SK-N-SH (cell line): ENCODE data around the gene GSG1L. TPM values are rescaled to one million over a fixed set of nuclear protein-coding genes. Genes with fewer than 3 reads are reported as not detected.

Source experiments
- CTCF ChIA-PET: fragments of 300-600, 350-600 bp; formaldehyde crosslinking; extraction: SDS; loops from one replicate; lab custom pipeline; 2021; lab: Yijun Ruan, JAX
- POLR2A ChIA-PET: fragments of 350-600 bp; sonication (Branson Sonifier 250); formaldehyde crosslinking; extraction: SDS; loops from one replicate; lab custom pipeline; 2020; ENCODE audit warnings: antibody characterized with exemption, inconsistent platforms; lab: Yijun Ruan, JAX
- DNase-seq: peaks from one replicate; pipeline ENCODE4 v3.0.0; 2012
- H2AFZ ChIP-seq: fragments of 200-600 bp; sonication (generic); 2 replicates; pipeline ENCODE4 v1.8.1; 2016; ENCODE audit warnings: antibody characterized with exemption, mild to moderate bottlenecking, low read depth
- H3F3A ChIP-seq: fragments of 200-600 bp; sonication (generic); replicated peaks from 2 replicates; pipeline ENCODE3; 2016; ENCODE audit warnings: antibody characterized with exemption, mild to moderate bottlenecking; ENCODE audit not compliant: insufficient read depth
- H3K27ac ChIP-seq, 2 experiments: fragments of 200-500 bp in 1 of 2; fragments of 200-600 bp in 1 of 2; sonication (Bioruptor generic) in 1 of 2; sonication (generic), shearing (Covaris generic) in 1 of 2; 2 replicates each; pipeline versions ENCODE4 v1.5.1 to v1.6.1; 2014 to 2016; ENCODE audit warnings: low read depth in 2 of 2, inconsistent platforms in 1 of 2, low read length in 1 of 2, mild to moderate bottlenecking in 1 of 2, mixed read lengths in 1 of 2
- H3K27me3 ChIP-seq: fragments of 200-600 bp; sonication (generic), shearing (Covaris generic); 2 replicates; pipeline ENCODE4 v1.6.1; 2016; ENCODE audit warnings: mixed run types; ENCODE audit not compliant: insufficient read depth
- H3K36me3 ChIP-seq, 2 experiments: fragments of 200-500 bp in 1 of 2; fragments of 200-600 bp in 1 of 2; sonication (Bioruptor generic) in 1 of 2; sonication (generic) in 1 of 2; replicated peaks in 1 of 2; 2 replicates each; pipeline versions ENCODE3 to v1.5.1; 2014 to 2016; ENCODE audit warnings: low read length in 1 of 2, mild to moderate bottlenecking in 1 of 2; ENCODE audit not compliant: insufficient read depth in 2 of 2, control insufficient read depth in 1 of 2
- H3K4me1 ChIP-seq, 2 experiments: fragments of 200-500 bp in 1 of 2; fragments of 200-600 bp in 1 of 2; sonication (Bioruptor generic) in 1 of 2; sonication (generic), shearing (Covaris generic) in 1 of 2; 2 replicates each; pipeline versions ENCODE4 v1.5.1 to v1.6.1; 2014 to 2016; ENCODE audit warnings: low read depth in 1 of 2, low read length in 1 of 2, mixed run types in 1 of 2; ENCODE audit not compliant: insufficient read depth in 2 of 2, control insufficient read depth in 1 of 2
- H3K4me2 ChIP-seq: fragments of 200-600 bp; sonication (generic), shearing (Covaris generic); 2 replicates; pipeline ENCODE4 v1.6.1; 2017; ENCODE audit warnings: mixed run types
- H3K4me3 ChIP-seq, 2 experiments: fragments of 200-500 bp in 1 of 2; fragments of 200-600 bp in 1 of 2; sonication (Bioruptor generic) in 1 of 2; sonication (generic), shearing (Covaris generic) in 1 of 2; 2 replicates each; pipeline versions ENCODE4 v1.5.1 to v1.8.1; 2014 to 2016; ENCODE audit warnings: low read depth in 2 of 2, inconsistent platforms in 1 of 2, low read length in 1 of 2, mild to moderate bottlenecking in 1 of 2, mixed read lengths in 1 of 2, moderate library complexity in 1 of 2
- H3K79me2 ChIP-seq: fragments of 200-600 bp; sonication (generic); 2 replicates; pipeline ENCODE4 v1.8.1; 2017; ENCODE audit warnings: mild to moderate bottlenecking; ENCODE audit not compliant: insufficient read depth
- H3K9ac ChIP-seq: fragments of 200-600 bp; sonication (generic); 2 replicates; pipeline ENCODE4 v1.6.1; 2017; ENCODE audit warnings: mixed run types
- H3K9me2 ChIP-seq: fragments of 200-600 bp; sonication (generic); 2 replicates; pipeline ENCODE4 v1.6.1; 2017; ENCODE audit warnings: mixed run types
- H3K9me3 ChIP-seq: fragments of 200-600 bp; sonication (generic); 2 replicates; pipeline ENCODE4 v1.6.1; 2017; ENCODE audit warnings: mixed run types, mild to moderate bottlenecking, moderate library complexity
- H4K20me1 ChIP-seq: fragments of 200-600 bp; sonication (generic); 2 replicates; pipeline ENCODE4 v1.6.1; 2017; ENCODE audit warnings: mild to moderate bottlenecking, mixed run types; ENCODE audit not compliant: insufficient read depth
- CHD2 ChIP-seq: fragments of 150-350 bp; IDR thresholded peaks from 2 replicates; pipeline ENCODE4 v1.6.1; 2018; ENCODE audit warnings: low read length; ENCODE audit not compliant: partially characterized antibody
- EP300 ChIP-seq, 2 experiments: IDR thresholded peaks; 2 replicates each; pipeline versions ENCODE4 v1.4.0 to v1.6.1; 2012; ENCODE audit warnings: borderline replicate concordance in 1 of 2, low read depth in 1 of 2, low read length in 1 of 2
- GABPA ChIP-seq: IDR thresholded peaks from 2 replicates; pipeline ENCODE4 v1.4.0; 2012; ENCODE audit warnings: low read depth, mild to moderate bottlenecking
- GATA2 ChIP-seq: sonication (generic); formaldehyde crosslinking; IDR thresholded peaks from 2 replicates; pipeline ENCODE4 v1.5.0; 2020; ENCODE audit warnings: mild to moderate bottlenecking, missing genetic modification reagents
- IRF3 ChIP-seq: fragments of 150-350 bp; IDR thresholded peaks from 2 replicates; pipeline ENCODE4 v1.6.1; 2016; ENCODE audit warnings: mild to moderate bottlenecking, low read depth, low read length
- JUND ChIP-seq: IDR thresholded peaks from 2 replicates; pipeline ENCODE4 v1.4.0; 2012
- MAX ChIP-seq: IDR thresholded peaks from 2 replicates; pipeline ENCODE4 v1.4.0; 2012; ENCODE audit warnings: low read depth
- MEF2A ChIP-seq: IDR thresholded peaks from 2 replicates; pipeline ENCODE4 v1.4.0; 2012; ENCODE audit warnings: low read depth, borderline replicate concordance
- NFIC ChIP-seq: IDR thresholded peaks from 2 replicates; pipeline ENCODE4 v1.4.0; 2012; ENCODE audit warnings: borderline replicate concordance
- NRF1 ChIP-seq: IDR thresholded peaks from 2 replicates; pipeline ENCODE4 v1.6.1; 2012; ENCODE audit warnings: low read depth, mild to moderate bottlenecking, low read length
- PBX3 ChIP-seq: IDR thresholded peaks from 2 replicates; pipeline ENCODE4; 2012
- RAD21 ChIP-seq: IDR thresholded peaks from 2 replicates; pipeline ENCODE4 v1.6.1; 2012; ENCODE audit warnings: mild to moderate bottlenecking, low read length
- RCOR1 ChIP-seq: fragments of 150-350 bp; IDR thresholded peaks from 2 replicates; pipeline ENCODE4 v1.6.1; 2017; ENCODE audit warnings: antibody characterized with exemption, low read length
- REST ChIP-seq: IDR thresholded peaks from 2 replicates; pipeline ENCODE4 v1.6.1; 2012; ENCODE audit warnings: mild to moderate bottlenecking, low read depth, low read length, moderate library complexity
- RFX5 ChIP-seq: IDR thresholded peaks from 2 replicates; pipeline ENCODE4 v1.6.1; 2012; ENCODE audit warnings: mild to moderate bottlenecking, improper control_type of control experiment, low read length
- TAF1 ChIP-seq: IDR thresholded peaks from 2 replicates; pipeline ENCODE4 v1.6.1; 2012; ENCODE audit warnings: low read depth, mild to moderate bottlenecking, low read length, moderate library complexity, borderline replicate concordance
- USF2 ChIP-seq: fragments of 150-350 bp; IDR thresholded peaks from 2 replicates; pipeline ENCODE4 v1.6.1; 2017; ENCODE audit warnings: antibody characterized with exemption, low read length, low read depth, borderline replicate concordance
- YY1 ChIP-seq: IDR thresholded peaks from 2 replicates; pipeline ENCODE4 v1.4.0; 2012; ENCODE audit warnings: low read depth, mild to moderate bottlenecking
- ZBTB33 ChIP-seq: IDR thresholded peaks from 2 replicates; pipeline ENCODE4 v1.4.0; 2012; ENCODE audit warnings: low read depth, borderline replicate concordance
- WGBS: methylation state at CpG from one replicate; pipeline ENCODE4 v1.1.6; 2017; ENCODE audit warnings: low lambda C conversion rate; 5-methylcytosine and 5-hydroxymethylcytosine counted together
- polyA plus RNA-seq, 3 experiments: library from polyadenylated mRNA; depleted of rRNA; stranded (reverse); fragments of >200 nt; gene quantifications; 2 replicates each; pipeline ENCODE4 v1.2.3, GENCODE V29; 2012

GSG1L gene
- polyA plus RNA-seq, 1 of the 3 experiments (the other 2 are of a cell fraction): not detected

- DNase-seq: no peak
- no peaks in the 10 kb centered on the region for H3F3A ChIP-seq
- TF ChIP-seq JUND (no peak), CHD2 (no peak)
- TF ChIP-seq, all 33 proteins: peak for 0
- Histone ChIP-seq H3K4me1 (no peaks in the 10 kb centered on the region), H3K27ac (no peak overlapping the region), H2AFZ (no peak overlapping the region), H3K9me3 (no peaks in the 10 kb centered on the region), H4K20me1 (no peaks in the 10 kb centered on the region), H3K4me2 (no peak overlapping the region), H3K9me2 (no peaks in the 10 kb centered on the region), H3K36me3 (no peaks in the 10 kb centered on the region), H3K79me2 (no peaks in the 10 kb centered on the region), H3K4me3 (no peak overlapping the region), H3K27me3 (peaks cover 12% of the 10 kb centered on the region; the same call in 1 of the 2 replicates), H3K9ac (no peak overlapping the region)
- ChIA-PET POLR2A (no interaction called here), CTCF (interaction anchor here (0.8 to 2.8 kb wide), 3 partner anchors 9 to 74 kb away, joined by 3 to 10 read pairs (median 3); no protein-coding TSS in a partner anchor)
- 33% methylated on average over 3 of the region's 3 CpGs for WGBS
These were observed 209.9 kb downstream of the GSG1L start for GRCh38 chr16:27853651-27854050.

GRCh38 chr16:27853101-27853500, 210.4 kb downstream of the GSG1L start:
- ChIA-PET CTCF (interaction anchor here (2.8 kb wide), 1 partner anchor 14 kb away, joined by 10 read pairs; no protein-coding TSS in a partner anchor), POLR2A (no interaction called here)
- Histone ChIP-seq H3K79me2 (no peaks in the 10 kb centered on the region), H3K4me3 (no peak overlapping the region), H3K4me1 (no peaks in the 10 kb centered on the region), H2AFZ (no peak overlapping the region), H3K9me3 (no peaks in the 10 kb centered on the region), H3K9ac (no peak overlapping the region), H3K27ac (no peak overlapping the region), H4K20me1 (no peaks in the 10 kb centered on the region), H3K36me3 (no peaks in the 10 kb centered on the region), H3F3A (no peaks in the 10 kb centered on the region), H3K9me2 (no peaks in the 10 kb centered on the region), H3K27me3 (peaks cover 12% of the 10 kb centered on the region; the same call in 1 of the 2 replicates), H3K4me2 (no peak overlapping the region)
- no peak for DNase-seq
- 33% methylated on average over 9 of the region's 9 CpGs for WGBS
- no peak for TF ChIP-seq RFX5
- TF ChIP-seq MAX: no peak
- no peak for TF ChIP-seq ZBTB33
- TF ChIP-seq GATA2 (CRISPR knock-in tag): no peak
- no peak for TF ChIP-seq TAF1
- no peak for TF ChIP-seq USF2
- no peak for TF ChIP-seq EP300 (IDR thresholded peaks at IDR 0.05; ENCODE audit: borderline replicate concordance in 1 of 2, low read depth in 1 of 2, low read length in 1 of 2)
- no peak for TF ChIP-seq NFIC
- TF ChIP-seq IRF3: no peak
- no peak for TF ChIP-seq GABPA
- no peak for TF ChIP-seq RAD21
- no peak for TF ChIP-seq MEF2A
- TF ChIP-seq PBX3: no peak
- TF ChIP-seq RCOR1: no peak
- no peak for TF ChIP-seq YY1
- TF ChIP-seq JUND: no peak
- no peak for TF ChIP-seq REST
- no peak for TF ChIP-seq NRF1
